K562 (cell line): ENCODE measurements around the gene RAG2. TPM values are rescaled to one million over a fixed set of nuclear protein-coding genes. Genes with fewer than 3 reads are reported as not detected.

Experiments
- ATAC-seq: fragments of 200-7000 bp; cut with Tn5 transposase; 3 replicates; pipeline ENCODE4 v1.9.1; 2020; ENCODE audit warnings: moderate library complexity
- BruUV-seq: library from RNA; stranded (reverse); fragments of 400-500 nt; replicated peaks from 2 replicates; lab custom pipeline; 2021; lab: Mats Ljungman, UMichigan
- CTCF ChIA-PET: fragments of 300-600 bp; formaldehyde crosslinking; extraction: SDS; loops from one replicate; lab custom pipeline; 2021; ENCODE audit warnings: low intra/inter-chr PET ratio; lab: Yijun Ruan, JAX
- POLR2A ChIA-PET: fragments of 300-600, 350-650 bp; sonication (Branson Sonifier 250); formaldehyde crosslinking; extraction: SDS; loops from one replicate; lab custom pipeline; 2021; ENCODE audit warnings: antibody characterized with exemption, inconsistent platforms; lab: Yijun Ruan, JAX
- DNase-seq, 4 experiments: peaks; one replicate each; pipeline versions ENCODE4 v3.0.0 to v3.0.0-alpha.2; 2011 to 2018; ENCODE audit warnings: low spot score in 3 of 4, mixed read lengths in 3 of 4; ENCODE audit errors: extremely low read depth in 1 of 4
- FAIRE-seq: peaks from 2 replicates; lab custom pipeline; 2011; peaks lifted over from hg19 to GRCh38; lab: Jason Lieb, UNC
- H2AFZ ChIP-seq: 2 replicates; pipeline ENCODE4 v1.6.0; 2011; ENCODE audit warnings: low read depth, low read length, control low read depth, inconsistent platforms
- H3K27ac ChIP-seq: fragments of 200-600 bp; 3 replicates; pipeline ENCODE4 v1.8.0; 2011; ENCODE audit warnings: low read depth, mild to moderate bottlenecking, control low read depth, inconsistent platforms, low read length, moderate library complexity, mixed read lengths; ENCODE audit errors: extremely low read depth
- H3K27me3 ChIP-seq, 2 experiments: fragments of 300-600 bp in 1 of 2; 2 replicates in 1 of 2; 3 replicates in 1 of 2; pipeline versions ENCODE4 v1.6.0 to v1.8.0; 2011; ENCODE audit warnings: inconsistent platforms in 2 of 2, low read length in 2 of 2, mild to moderate bottlenecking in 1 of 2, mixed read lengths in 1 of 2, moderate library complexity in 1 of 2; ENCODE audit not compliant: control insufficient read depth in 2 of 2, insufficient read depth in 2 of 2
- H3K36me3 ChIP-seq: fragments of 300-600 bp; 3 replicates; pipeline ENCODE4 v1.8.0; 2011; ENCODE audit warnings: mild to moderate bottlenecking, low read length, inconsistent platforms; ENCODE audit not compliant: control insufficient read depth, insufficient read depth
- H3K4me1 ChIP-seq, 2 experiments: fragments of 200-600 bp in 1 of 2; replicated peaks in 1 of 2; 2 replicates in 1 of 2; 3 replicates in 1 of 2; pipeline versions ENCODE4 v1.5.1 to v1.8.0; 2011; ENCODE audit warnings: inconsistent platforms in 2 of 2, low read length in 2 of 2, mild to moderate bottlenecking in 1 of 2, mixed read lengths in 1 of 2, moderate library complexity in 1 of 2; ENCODE audit not compliant: control insufficient read depth in 2 of 2, insufficient read depth in 2 of 2
- H3K4me2 ChIP-seq: 2 replicates; pipeline ENCODE4 v1.6.1; 2011; ENCODE audit warnings: low read length, control low read depth, inconsistent platforms, mixed read lengths; ENCODE audit not compliant: insufficient read depth
- H3K4me3 ChIP-seq: fragments of 200-600 bp; sonication (generic), shearing (Covaris generic); 2 replicates; pipeline ENCODE4 v1.5.1; 2016; ENCODE audit warnings: control low read depth, inconsistent platforms
- H3K79me2 ChIP-seq: fragments of 200-600 bp; 3 replicates; pipeline ENCODE4 v1.8.0; 2011; ENCODE audit warnings: low read length, inconsistent platforms; ENCODE audit not compliant: control insufficient read depth, insufficient read depth
- H3K9ac ChIP-seq, 2 experiments: 2 replicates each; pipeline versions ENCODE4 v1.6.0 to v1.6.1; 2011; ENCODE audit warnings: low read depth in 2 of 2, low read length in 2 of 2, control low read depth in 1 of 2, inconsistent platforms in 1 of 2, mild to moderate bottlenecking in 1 of 2, mixed read lengths in 1 of 2; ENCODE audit not compliant: insufficient read depth in 1 of 2
- H3K9me1 ChIP-seq: one replicate; pipeline ENCODE4 v1.6.0; 2011; ENCODE audit warnings: inconsistent platforms, mild to moderate bottlenecking, low read length, moderate library complexity; ENCODE audit not compliant: control insufficient read depth, insufficient read depth
- H3K9me3 ChIP-seq: replicated peaks from 2 replicates; pipeline ENCODE4 v1.5.1; 2011; ENCODE audit warnings: low read depth, low read length, inconsistent platforms; ENCODE audit not compliant: control insufficient read depth, insufficient read depth
- H4K20me1 ChIP-seq: replicated peaks from 2 replicates; pipeline ENCODE4 v1.6.1; 2011; ENCODE audit warnings: low read length, inconsistent platforms, mixed read lengths; ENCODE audit not compliant: control insufficient read depth, insufficient read depth
- CCAR2 ChIP-seq: fragments of 200-400 bp; formaldehyde crosslinking; IDR thresholded peaks from 2 replicates; pipeline ENCODE4 v1.6.1; 2017; ENCODE audit warnings: mild to moderate bottlenecking, low read depth, low read length
- DMBX1 ChIP-seq: fragments of 250-450 bp; sonication (Bioruptor Pico); IDR thresholded peaks from 2 replicates; pipeline ENCODE4 v1.8.0; 2022; ENCODE audit warnings: inconsistent platforms, mild to moderate bottlenecking, moderate library complexity, borderline replicate concordance
- ELK1 ChIP-seq: sonication (generic); formaldehyde crosslinking; IDR thresholded peaks from 2 replicates; pipeline ENCODE4 v1.8.1; 2022; ENCODE audit warnings: missing genetic modification reagents
- HMG20A ChIP-seq: fragments of 450-650 bp; formaldehyde crosslinking; conservative IDR thresholded peaks from 2 replicates; pipeline ENCODE4 v1.4.0; 2020; ENCODE audit warnings: mild to moderate bottlenecking, mixed read lengths
- IRF9 ChIP-seq: fragments of 450-650 bp; IDR thresholded peaks from 2 replicates; pipeline ENCODE4 v1.6.1; 2016; ENCODE audit warnings: missing biosample characterization, missing genetic modification characterization
- MECOM ChIP-seq: fragments of 250-450 bp; sonication (Bioruptor Pico); IDR thresholded peaks from 2 replicates; pipeline ENCODE4 v1.8.0; 2022; ENCODE audit warnings: inconsistent platforms
- NONO ChIP-seq, 2 experiments: fragments of 200-400 bp in 1 of 2; fragments of 450-650 bp in 1 of 2; formaldehyde crosslinking in 1 of 2; IDR thresholded peaks; 2 replicates each; pipeline ENCODE4 v1.6.1; 2017; ENCODE audit warnings: low read depth in 2 of 2, mild to moderate bottlenecking in 2 of 2, moderate library complexity in 2 of 2, low read length in 1 of 2
- NUFIP1 ChIP-seq: fragments of 450-650 bp; IDR thresholded peaks from 2 replicates; pipeline ENCODE4 v1.6.1; 2018; ENCODE audit not compliant: partially characterized antibody
- PRMT5 ChIP-seq: sonication (generic); formaldehyde crosslinking; IDR thresholded peaks from 2 replicates; pipeline ENCODE4 v1.5.0; 2020; ENCODE audit warnings: missing genetic modification reagents
- SMARCB1 ChIP-seq: IDR thresholded peaks from 2 replicates; pipeline ENCODE4 v1.6.1; 2011; ENCODE audit warnings: improper control_type of control experiment, low read depth; ENCODE audit not compliant: insufficient read length
- SRSF9 ChIP-seq: fragments of 200-400 bp; formaldehyde crosslinking; IDR thresholded peaks from 2 replicates; pipeline ENCODE4 v1.6.1; 2017; ENCODE audit warnings: low read depth, low read length, borderline replicate concordance
- TBL1XR1 ChIP-seq, 2 experiments: IDR thresholded peaks; 2 replicates each; pipeline ENCODE4 v1.6.1; 2012; ENCODE audit warnings: improper control_type of control experiment in 2 of 2, low read length in 2 of 2, mild to moderate bottlenecking in 1 of 2
- TGIF2 ChIP-seq: sonication (generic); formaldehyde crosslinking; IDR thresholded peaks from 2 replicates; pipeline ENCODE4 v1.8.1; 2022; ENCODE audit warnings: mild to moderate bottlenecking, missing genetic modification reagents, moderate library complexity
- ZNF395 ChIP-seq: fragments of 200-800 bp; sonication (Bioruptor generic); IDR thresholded peaks from 2 replicates; pipeline ENCODE4 v1.6.1; 2017; ENCODE audit warnings: missing genetic modification characterization, missing compliant biosample characterization
- ZNF561 ChIP-seq: fragments of 450-650 bp; formaldehyde crosslinking; conservative IDR thresholded peaks from 2 replicates; pipeline ENCODE4 v1.4.0; 2020; ENCODE audit warnings: mild to moderate bottlenecking, moderate library complexity
- ZNF830 ChIP-seq: fragments of 250-450 bp; sonication (Bioruptor Pico); IDR thresholded peaks from 2 replicates; pipeline ENCODE4 v1.5.0; 2021; ENCODE audit warnings: mild to moderate bottlenecking
- WGBS: fragments of 100-300 bp; shearing (Covaris generic); methylation state at CpG from one replicate; pipeline ENCODE4 v1.1.6; 2016; ENCODE audit warnings: low coverage, mixed read lengths; ENCODE audit not compliant: insufficient coverage; ENCODE audit errors: missing lambda C conversion rate; 5-methylcytosine and 5-hydroxymethylcytosine counted together
- in situ Hi-C: fragments of 300-500 bp; cut with MboI; formaldehyde crosslinking; loops from 4 replicates; pipeline ENCODE4 v1.15.0; 2018; ENCODE audit warnings: inconsistent platforms, mixed read lengths
- intact Hi-C: fragments of 100-400 bp; cut with micrococcal nuclease; formaldehyde crosslinking; loops from 2 replicates; pipeline ENCODE4 v1.14.2; 2022
- polyA plus RNA-seq, 8 experiments: library from polyadenylated mRNA; depleted of rRNA in 4 of 8; stranded (reverse) in 5 of 8; unstranded in 3 of 8; fragments of >200 nt; fragmentation: Nextera tagmentation in 2 of 8; fragmentation: Illumina TruSeq in 1 of 8; extraction: Ambion mirVana in 2 of 8; extraction: Trizol in 1 of 8; gene quantifications; 2 replicates each; pipeline versions ENCODE4 v1.2.1 to v1.2.3, GENCODE V29; 2011 to 2014; ENCODE audit warnings: inconsistent platforms in 1 of 8, missing spikeins in 1 of 8
- total RNA-seq, 7 experiments: library from RNA; depleted of rRNA in 6 of 7; stranded (reverse); fragments of >200 nt in 6 of 7; fragmentation: Illumina TruSeq in 2 of 7; extraction: Trizol in 2 of 7; gene quantifications; 2 replicates each; pipeline versions ENCODE4 v1.2.1 to v1.2.3, GENCODE V29; 2011 to 2021; ENCODE audit warnings: low replicate concordance in 1 of 7

The RAG2 gene
- total and polyA plus RNA-seq, 9 of the 15 experiments (the other 6 are each of a cell fraction or from before 2014, with no cell fraction given), result 0.06 to 2.7 (median 0.26) TPM; not detected in 3

GRCh38 chr11:36577859-36578258, 20.2 kb downstream of the RAG2 start:
- POLR2A ChIA-PET, result no interaction called here
- intact Hi-C loops, result no loop called here
- in situ Hi-C loops, result no loop called here

GRCh38 chr11:36577373-36577772, 20.7 kb downstream of the RAG2 start:
- Histone ChIP-seq H3K4me2 (no peak overlapping the region), H4K20me1 (no peaks in the 10 kb centered on the region), H3K79me2 (no peaks in the 10 kb centered on the region), H2AFZ (no peak overlapping the region), H3K27me3 (peaks cover 0 to 3% of the 10 kb centered on the region in 2 experiments; a peak in 2 of 5 replicates), H3K9me3 (no peaks in the 10 kb centered on the region), H3K4me1 (no peaks in the 10 kb centered on the region), H3K4me3 (no peak overlapping the region), H3K27ac (no peak overlapping the region), H3K9ac (no peak overlapping the region), H3K9me1 (no peaks in the 10 kb centered on the region), H3K36me3 (no peaks in the 10 kb centered on the region; the same call in 2 of the 3 replicates)
- in situ Hi-C loops (no loop called here), intact Hi-C loops (no loop called here)
- DNase-seq, result no peak
- no peak for FAIRE-seq
- CTCF ChIA-PET, result no interaction called here
- ATAC-seq, result no peak
- no TSS peak for BruUV-seq
- POLR2A ChIA-PET, result no interaction called here
- WGBS, result 3% methylated on average over 2 of the region's 2 CpGs
- TF ChIP-seq NUFIP1 (no peak), HMG20A (no peak), IRF9 (tag) (no peak), MECOM (CRISPR knock-in tag) (no peak), DMBX1 (CRISPR knock-in tag) (no peak), PRMT5 (no peak), ZNF395 (CRISPR knock-in tag) (no peak), CCAR2 (no peak), NONO (IDR thresholded peaks at IDR 0.05; ENCODE audit: low read depth in 2 of 2, low read length in 1 of 2) (no peak), ELK1 (CRISPR knock-in tag) (no peak), ZNF830 (CRISPR knock-in tag) (no peak)

More at GRCh38 chr11:36577859-36578258, 20.2 kb downstream of the RAG2 start:
- Histone ChIP-seq H3K9ac (no peak overlapping the region), H2AFZ (no peak overlapping the region), H3K9me3 (no peaks in the 10 kb centered on the region), H4K20me1 (no peaks in the 10 kb centered on the region), H3K27ac (no peak overlapping the region), H3K36me3 (no peaks in the 10 kb centered on the region; the same call in 2 of the 3 replicates), H3K9me1 (no peaks in the 10 kb centered on the region), H3K27me3 (peaks cover 0 to 3% of the 10 kb centered on the region in 2 experiments; a peak in 2 of 5 replicates), H3K4me3 (no peak overlapping the region), H3K4me1 (no peaks in the 10 kb centered on the region), H3K79me2 (no peaks in the 10 kb centered on the region)
- BruUV-seq, result no TSS peak
- 0% methylated on average over 2 of the region's 2 CpGs for WGBS
- ATAC-seq (no peak), FAIRE-seq (no peak), DNase-seq (no peak)
- CTCF ChIA-PET, result no interaction called here
- TF ChIP-seq SRSF9, result no peak
- no peak for TF ChIP-seq SMARCB1
- no peak for TF ChIP-seq TGIF2 (CRISPR knock-in tag)
- TF ChIP-seq TBL1XR1 (IDR thresholded peaks at IDR 0.05; ENCODE audit: low read length in 2 of 2), result no peak
- TF ChIP-seq ZNF561 (CRISPR knock-in tag), result no peak
- TF ChIP-seq, all 486 proteins: peak for 0
- H3K4me2 ChIP-seq, result no peak overlapping the region
